A549 treated with RU486 at 1 μM for 4 hours (cell line): ENCODE data around the gene MGME1. TPM values are rescaled to one million over a fixed set of nuclear protein-coding genes. Genes with fewer than 3 reads are reported as not detected.

Source experiments
- total RNA-seq: library from RNA; stranded (reverse); fragments of 200-300 nt; extraction: Qiagen RNA extraction; gene quantifications from 5 replicates; pipeline ENCODE4 v1.2.3, GENCODE V29; 2022; ENCODE audit warnings: low read depth

Gene MGME1, protein sequence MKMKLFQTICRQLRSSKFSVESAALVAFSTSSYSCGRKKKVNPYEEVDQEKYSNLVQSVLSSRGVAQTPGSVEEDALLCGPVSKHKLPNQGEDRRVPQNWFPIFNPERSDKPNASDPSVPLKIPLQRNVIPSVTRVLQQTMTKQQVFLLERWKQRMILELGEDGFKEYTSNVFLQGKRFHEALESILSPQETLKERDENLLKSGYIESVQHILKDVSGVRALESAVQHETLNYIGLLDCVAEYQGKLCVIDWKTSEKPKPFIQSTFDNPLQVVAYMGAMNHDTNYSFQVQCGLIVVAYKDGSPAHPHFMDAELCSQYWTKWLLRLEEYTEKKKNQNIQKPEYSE
- total RNA-seq: 43.0 to 46.1 TPM (median 45.5 TPM) in 5 replicates

DNA sequence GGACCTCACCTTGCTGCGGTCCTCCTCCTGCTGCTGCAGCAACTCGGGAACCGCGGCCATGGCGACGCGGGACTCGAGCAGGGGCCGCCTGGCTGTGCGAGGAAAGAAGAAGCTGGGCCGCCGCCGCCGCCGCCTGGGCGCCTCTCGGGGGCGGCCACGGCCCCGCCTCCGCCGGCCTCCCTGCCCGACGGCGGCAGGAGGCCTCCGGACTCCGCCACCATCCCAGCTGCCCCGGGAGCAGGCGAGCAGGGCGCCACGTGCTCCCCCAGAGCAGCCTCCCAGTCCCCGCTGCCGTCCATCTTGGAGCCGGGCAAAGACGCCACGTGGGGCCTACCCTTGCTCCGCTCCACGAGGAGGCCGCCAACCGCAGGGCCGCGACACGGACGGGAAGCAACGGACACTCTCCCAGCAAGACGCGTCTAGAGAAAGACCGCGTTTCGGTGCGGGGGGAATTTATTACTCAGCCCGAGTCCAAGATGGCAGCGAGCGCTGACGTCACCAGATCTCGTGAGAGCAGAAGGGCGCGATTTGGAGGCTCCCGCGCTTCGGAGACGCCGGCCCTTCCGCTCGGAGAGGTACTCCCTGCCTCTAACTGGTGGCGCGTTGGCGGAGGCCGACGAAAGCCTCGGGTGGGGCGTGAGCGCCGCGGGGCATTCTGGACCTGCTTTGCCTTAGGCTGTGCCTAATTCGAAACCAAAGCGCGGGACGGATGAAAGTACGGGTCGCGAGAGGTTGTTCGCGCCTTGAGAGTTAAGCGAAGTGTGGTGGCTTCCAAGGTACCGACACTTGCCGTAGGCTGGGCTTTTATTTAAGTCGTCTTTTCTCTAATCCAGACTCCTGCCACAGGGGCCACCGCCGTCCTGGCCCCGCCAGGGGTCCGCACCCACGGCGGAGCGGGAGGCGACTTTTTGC is at the start of gene MGME1, which contains the start of gene SNX5:
Gene MGME1, plus strand, starts transcription at position 653 of the 912 bp plus-strand sequence. CDS start 842 bp downstream, outside the sequence.
Gene SNX5, minus strand, starts transcription at position 429 of the 912 bp plus-strand sequence. Its CDS starts 369 bp downstream, at position 60.

Other genes with a start within 250 kb of the MGME1 start
- gene SNX5, start 224 bp upstream of the MGME1 start, total RNA-seq: 185 to 249 TPM (median 239 TPM) in 5 replicates
- 0.16 to 0.43 TPM (median 0.19 TPM) in 4 of 5 replicates, not detected in the other for gene OVOL2, start 88.9 kb downstream of the MGME1 start, total RNA-seq
- 7.6 to 11.0 TPM (median 10.1 TPM) in 5 replicates for gene KAT14, start 168.8 kb downstream of the MGME1 start, total RNA-seq
- gene PET117, start 168.8 kb downstream of the MGME1 start, total RNA-seq: 21.8 to 29.8 TPM (median 26.4 TPM) in 5 replicates